Myocyte (in vitro differentiated cells): ENCODE measurements around the gene ELP2. TPM values are rescaled to one million over a fixed set of nuclear protein-coding genes. Genes with fewer than 3 reads are reported as not detected.

ENCODE experiments used
- DNase-seq: peaks from one replicate; pipeline ENCODE4 v3.0.0-alpha.2; 2012; ENCODE audit warnings: low read depth
- total RNA-seq: library from RNA; depleted of rRNA; stranded (reverse); fragments of >200 nt; gene quantifications from 2 replicates; pipeline ENCODE4 v1.2.3, GENCODE V29; 2014

Gene ELP2
- total RNA-seq, 1 donor from 2014 or later = 66.3 TPM

DNA sequence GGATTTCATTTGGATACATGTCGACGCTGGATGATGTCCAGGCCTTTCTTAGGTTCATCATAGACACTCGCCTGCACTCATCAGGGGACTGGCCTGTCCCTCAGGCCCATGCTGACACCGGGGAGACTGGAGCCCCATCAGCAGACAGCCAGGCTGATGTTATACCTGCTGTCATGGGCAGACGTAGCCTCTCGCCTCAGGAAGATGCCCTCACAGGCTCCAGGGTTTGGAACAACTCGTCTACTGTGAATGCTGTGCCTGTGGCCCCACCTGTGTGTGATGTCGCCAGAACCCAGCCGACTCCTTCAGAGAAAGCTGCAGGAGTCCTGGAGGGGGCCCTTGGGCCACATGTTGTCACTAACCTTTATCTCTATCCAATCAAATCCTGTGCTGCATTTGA is 85.9 kb downstream of the ELP2 start:
- DNase-seq = no peak

DNA sequence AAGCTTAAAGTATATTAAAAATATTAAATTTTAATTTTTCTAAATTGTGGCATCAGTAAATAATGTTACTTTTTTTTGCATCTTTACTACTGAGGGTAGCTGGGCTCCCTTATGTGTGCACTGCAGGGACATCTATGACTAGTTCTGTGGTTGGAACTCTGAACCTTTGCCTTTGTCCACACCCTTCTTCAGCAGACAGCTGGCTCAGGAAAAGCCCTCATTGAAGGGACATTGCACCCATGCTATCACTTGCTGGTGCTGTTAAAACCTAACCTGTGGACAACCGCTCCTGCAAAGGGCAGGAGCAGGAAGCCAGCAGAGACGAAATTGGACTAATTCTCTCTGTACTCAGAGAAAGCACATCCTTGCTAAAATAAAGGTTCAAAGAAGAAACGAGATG is 87.6 kb downstream of the ELP2 start:
- DNase-seq = peak; percentile 27

DNA sequence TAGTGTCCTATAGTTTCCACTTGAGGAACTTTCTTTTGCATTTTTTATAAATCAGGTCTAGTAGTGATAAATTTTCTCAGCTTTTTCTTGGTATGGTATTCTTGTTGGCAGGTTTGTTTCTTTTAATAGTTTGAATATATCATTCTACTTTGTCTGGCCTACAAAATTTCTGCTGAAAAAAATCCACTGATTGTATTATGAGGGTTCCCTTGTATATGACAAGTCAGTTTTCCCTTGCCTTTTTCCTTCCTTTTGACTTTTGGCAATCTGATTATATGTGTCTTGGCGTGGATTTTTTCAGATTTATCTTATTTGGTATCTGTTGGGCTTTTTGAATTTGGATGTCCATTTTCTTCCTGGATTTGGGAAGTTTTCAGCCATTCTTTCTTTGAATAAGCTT is 99.5 kb downstream of the ELP2 start:
- no peak for DNase-seq

Other genes starting within 250 kb of the ELP2 start
- 65.7 and 69.1 TPM in 2 replicates for gene RPRD1A, start 62.3 kb upstream of the ELP2 start, total RNA-seq
- gene SLC39A6, start 559 bp upstream of the ELP2 start, total RNA-seq = 61.7 and 62.2 TPM in 2 replicates
- gene MOCOS, start 57.6 kb downstream of the ELP2 start, total RNA-seq = 4.8 and 5.4 TPM in 2 replicates
- gene FHOD3, start 167.8 kb downstream of the ELP2 start, total RNA-seq = 23.2 and 57.5 TPM in 2 replicates